Jurkat, Clone E6-1 (cell line): ENCODE results near the gene VAMP3. TPM values are rescaled to one million over a fixed set of nuclear protein-coding genes. Genes with fewer than 3 reads are reported as not detected.

Source experiments
- DNase-seq: peaks from one replicate; pipeline ENCODE4 v3.0.0-alpha.2; 2011; ENCODE audit warnings: low read depth, low spot score
- H3K4me3 ChIP-seq: 2 replicates; pipeline ENCODE4 v1.5.1; 2011; ENCODE audit warnings: mild to moderate bottlenecking, low read length, control low read depth, moderate library complexity
- polyA plus RNA-seq: library from polyadenylated mRNA; unstranded; fragments of >200 nt; gene quantifications from one replicate; pipeline ENCODE4 v1.2.1, GENCODE V29; 2012; ENCODE audit warnings: missing spikeins; ENCODE audit not compliant: insufficient read length, insufficient read depth

The VAMP3 gene
- 21.6 TPM for polyA plus RNA-seq

- peak within 1 kb of the TSS; percentile 87 for H3K4me3 ChIP-seq
- DNase-seq: peak; percentile 35
These were observed at the start of gene VAMP3 for GRCh38 chr1:7770997-7771822. TSS of gene VAMP3 (plus strand) at chr1:7771296. CDS start at chr1:7771384, 88 bp downstream.

GRCh38 chr1:7721940-7722669, 49.0 kb upstream of the VAMP3 start:
- no peak overlapping the region for H3K4me3 ChIP-seq
- no peak for DNase-seq

- H3K4me3 ChIP-seq: no peak overlapping the region
- no peak for DNase-seq
These were observed 48.5 kb upstream of the VAMP3 start for GRCh38 chr1:7722670-7723012.

GRCh38 chr1:7726623-7727022, 44.5 kb upstream of the VAMP3 start:
- no peak overlapping the region for H3K4me3 ChIP-seq
- no peak for DNase-seq

- no peak overlapping the region for H3K4me3 ChIP-seq
- DNase-seq: no peak
These were observed 43.2 kb upstream of the VAMP3 start for GRCh38 chr1:7727809-7728471.

- H3K4me3 ChIP-seq: no peak overlapping the region
- DNase-seq: no peak
These were observed 41.3 kb upstream of the VAMP3 start for GRCh38 chr1:7729761-7730160.

GRCh38 chr1:7732331-7732730, 38.8 kb upstream of the VAMP3 start:
- DNase-seq: no peak
- no peak overlapping the region for H3K4me3 ChIP-seq

GRCh38 chr1:7733276-7733675, 37.8 kb upstream of the VAMP3 start:
- H3K4me3 ChIP-seq: no peak overlapping the region
- DNase-seq: no peak

GRCh38 chr1:7738044-7738443, 33.1 kb upstream of the VAMP3 start:
- no peak overlapping the region for H3K4me3 ChIP-seq
- no peak for DNase-seq

- no peak for DNase-seq
- no peak overlapping the region for H3K4me3 ChIP-seq
These were observed 27.8 kb upstream of the VAMP3 start for GRCh38 chr1:7743346-7743745.

GRCh38 chr1:7744882-7745281, 26.2 kb upstream of the VAMP3 start:
- H3K4me3 ChIP-seq: no peak overlapping the region
- no peak for DNase-seq

- no peak for DNase-seq
- H3K4me3 ChIP-seq: no peak overlapping the region
These were observed 25.3 kb upstream of the VAMP3 start for GRCh38 chr1:7745783-7746182.

- H3K4me3 ChIP-seq: no peak overlapping the region
These were observed 23.5 kb upstream of the VAMP3 start for GRCh38 chr1:7747605-7748004.

GRCh38 chr1:7749126-7749525, 22.0 kb upstream of the VAMP3 start:
- no peak for DNase-seq

More at GRCh38 chr1:7747605-7748004, 23.5 kb upstream of the VAMP3 start:
- DNase-seq: no peak

GRCh38 chr1:7751174-7751573, 19.9 kb upstream of the VAMP3 start:
- H3K4me3 ChIP-seq: no peak overlapping the region
- DNase-seq: no peak

More at GRCh38 chr1:7749126-7749525, 22.0 kb upstream of the VAMP3 start:
- H3K4me3 ChIP-seq: no peak overlapping the region

GRCh38 chr1:7752512-7753417, 18.3 kb upstream of the VAMP3 start:
- peak; percentile 28 for DNase-seq
- H3K4me3 ChIP-seq: no peak overlapping the region

- no peak for DNase-seq
- H3K4me3 ChIP-seq: no peak overlapping the region
These were observed 17.5 kb upstream of the VAMP3 start for GRCh38 chr1:7753641-7754040.

- no peak for DNase-seq
- no peak overlapping the region for H3K4me3 ChIP-seq
These were observed 16.9 kb upstream of the VAMP3 start for GRCh38 chr1:7754234-7754633.

- H3K4me3 ChIP-seq: no peak overlapping the region
- peak; percentile 11 for DNase-seq
These were observed 15.6 kb upstream of the VAMP3 start for GRCh38 chr1:7755448-7755847.
